Caco-2 (cell line): ENCODE results near the gene IFIH1. TPM values are rescaled to one million over a fixed set of nuclear protein-coding genes. Genes with fewer than 3 reads are reported as not detected.

Experiments used
- BruUV-seq: library from RNA; stranded (reverse); fragments of 400-500 nt; replicated peaks from 2 replicates; lab custom pipeline; 2021; lab: Mats Ljungman, UMichigan
- CTCF ChIA-PET: fragments of 300-600 bp; sonication (Branson Sonifier 250); formaldehyde crosslinking; loops from one replicate; lab custom pipeline; 2022; ENCODE audit warnings: antibody characterized with exemption; lab: Charles Lee
- POLR2A ChIA-PET: fragments of 300-600 bp; sonication (Branson Sonifier 250); formaldehyde crosslinking; loops from one replicate; lab custom pipeline; 2022; ENCODE audit warnings: antibody characterized with exemption; lab: Charles Lee
- DNase-seq, 2 experiments: peaks; one replicate each; pipeline versions ENCODE4 v3.0.0 to v3.0.0-alpha.2; 2020 to 2022
- H3K27me3 ChIP-seq: replicated peaks from 2 replicates; pipeline ENCODE4 v1.6.0; 2011; ENCODE audit warnings: low read length; ENCODE audit not compliant: control insufficient read depth, insufficient read depth
- H3K36me3 ChIP-seq: 2 replicates; pipeline ENCODE4 v1.5.1; 2011; ENCODE audit warnings: low read length; ENCODE audit not compliant: control insufficient read depth, insufficient read depth
- H3K4me1 ChIP-seq: fragments of 250-450 bp; sonication (Bioruptor Pico); 2 replicates; pipeline ENCODE4 v1.5.1; 2020; ENCODE audit warnings: mild to moderate bottlenecking
- H3K4me3 ChIP-seq: 2 replicates; pipeline ENCODE4 v1.5.1; 2011; ENCODE audit warnings: low read depth, mild to moderate bottlenecking, control low read depth, low read length
- H3K9me3 ChIP-seq: fragments of 250-450 bp; sonication (Bioruptor Pico); 2 replicates; pipeline ENCODE4 v1.5.1; 2020; ENCODE audit warnings: mild to moderate bottlenecking, moderate library complexity
- H3K27ac Mint-ChIP-seq: one replicate; pipeline ENCODE4 v1.8.0; 2022; ENCODE audit warnings: mixed read lengths; ENCODE audit not compliant: unreplicated experiment
- H3K27me3 Mint-ChIP-seq: one replicate; pipeline ENCODE4 v1.8.0; 2022; ENCODE audit warnings: mixed read lengths; ENCODE audit not compliant: insufficient read depth, unreplicated experiment
- H3K36me3 Mint-ChIP-seq: one replicate; pipeline ENCODE4 v1.8.0; 2022; ENCODE audit warnings: mild to moderate bottlenecking, mixed read lengths; ENCODE audit not compliant: insufficient read depth, unreplicated experiment
- H3K4me1 Mint-ChIP-seq: one replicate; pipeline ENCODE4 v1.8.0; 2022; ENCODE audit warnings: low read depth, mixed read lengths; ENCODE audit not compliant: unreplicated experiment
- H3K4me3 Mint-ChIP-seq: one replicate; pipeline ENCODE4 v1.8.0; 2022; ENCODE audit warnings: mild to moderate bottlenecking, moderate library complexity, mixed read lengths; ENCODE audit not compliant: unreplicated experiment
- H3K9me3 Mint-ChIP-seq: one replicate; pipeline ENCODE4 v1.8.0; 2022; ENCODE audit warnings: mixed read lengths; ENCODE audit not compliant: unreplicated experiment
- intact Hi-C: fragments of 100-400 bp; cut with micrococcal nuclease; formaldehyde crosslinking; loops from one replicate; pipeline ENCODE4 v1.10.0; 2022; ENCODE audit not compliant: unreplicated experiment
- total RNA-seq: library from RNA; stranded (reverse); gene quantifications from 2 replicates; pipeline ENCODE4 v1.2.3, GENCODE V29; 2022
- TF ChIP-seq, protein P1 (sequence below), 2 experiments: fragments of 200-600 bp in 1 of 2; IDR thresholded peaks; 1 replicate in 1 of 2; 2 replicates in 1 of 2; pipeline versions ENCODE4 v1.5.1 to v1.8.0; 2011 to 2022; ENCODE audit warnings: antibody characterized with exemption in 1 of 2, control low read depth in 1 of 2, inconsistent platforms in 1 of 2, low read depth in 1 of 2, low read length in 1 of 2, mild to moderate bottlenecking in 1 of 2, moderate library complexity in 1 of 2; ENCODE audit not compliant: insufficient read depth in 1 of 2, severe bottlenecking in 1 of 2, unreplicated experiment in 1 of 2

IFIH1 gene
- total RNA-seq, 1 experiment from 2014 or later, result 3.4 TPM

- DNase-seq, result no peak
- no peak overlapping the region for H3K27ac Mint-ChIP-seq
- no TSS peak for BruUV-seq
- no peak overlapping the region for H3K4me3 Mint-ChIP-seq
- H3K4me3 ChIP-seq, result no peak overlapping the region
- CTCF ChIA-PET, result no interaction called here
- intact Hi-C loops, result no loop called here
- no peaks in the 10 kb centered on the region for H3K9me3 ChIP-seq
- TF ChIP-seq, protein P1, sequence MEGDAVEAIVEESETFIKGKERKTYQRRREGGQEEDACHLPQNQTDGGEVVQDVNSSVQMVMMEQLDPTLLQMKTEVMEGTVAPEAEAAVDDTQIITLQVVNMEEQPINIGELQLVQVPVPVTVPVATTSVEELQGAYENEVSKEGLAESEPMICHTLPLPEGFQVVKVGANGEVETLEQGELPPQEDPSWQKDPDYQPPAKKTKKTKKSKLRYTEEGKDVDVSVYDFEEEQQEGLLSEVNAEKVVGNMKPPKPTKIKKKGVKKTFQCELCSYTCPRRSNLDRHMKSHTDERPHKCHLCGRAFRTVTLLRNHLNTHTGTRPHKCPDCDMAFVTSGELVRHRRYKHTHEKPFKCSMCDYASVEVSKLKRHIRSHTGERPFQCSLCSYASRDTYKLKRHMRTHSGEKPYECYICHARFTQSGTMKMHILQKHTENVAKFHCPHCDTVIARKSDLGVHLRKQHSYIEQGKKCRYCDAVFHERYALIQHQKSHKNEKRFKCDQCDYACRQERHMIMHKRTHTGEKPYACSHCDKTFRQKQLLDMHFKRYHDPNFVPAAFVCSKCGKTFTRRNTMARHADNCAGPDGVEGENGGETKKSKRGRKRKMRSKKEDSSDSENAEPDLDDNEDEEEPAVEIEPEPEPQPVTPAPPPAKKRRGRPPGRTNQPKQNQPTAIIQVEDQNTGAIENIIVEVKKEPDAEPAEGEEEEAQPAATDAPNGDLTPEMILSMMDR (IDR thresholded peaks at IDR 0.05; ENCODE audit: insufficient read depth in 1 of 2, low read depth in 1 of 2, low read length in 1 of 2, severe bottlenecking in 1 of 2, unreplicated experiment in 1 of 2), result no peak
- H3K27me3 ChIP-seq, result no peaks in the 10 kb centered on the region
- no peaks in the 10 kb centered on the region for H3K27me3 Mint-ChIP-seq
- POLR2A ChIA-PET, result no interaction called here
- H3K36me3 Mint-ChIP-seq, result no peaks in the 10 kb centered on the region
- H3K4me1 Mint-ChIP-seq, result no peaks in the 10 kb centered on the region
- no peaks in the 10 kb centered on the region for H3K4me1 ChIP-seq
- H3K9me3 Mint-ChIP-seq, result no peaks in the 10 kb centered on the region
- no peaks in the 10 kb centered on the region for H3K36me3 ChIP-seq
Measured at GRCh38 chr2:162266460-162266760, 52.1 kb downstream of the IFIH1 start.

DNA sequence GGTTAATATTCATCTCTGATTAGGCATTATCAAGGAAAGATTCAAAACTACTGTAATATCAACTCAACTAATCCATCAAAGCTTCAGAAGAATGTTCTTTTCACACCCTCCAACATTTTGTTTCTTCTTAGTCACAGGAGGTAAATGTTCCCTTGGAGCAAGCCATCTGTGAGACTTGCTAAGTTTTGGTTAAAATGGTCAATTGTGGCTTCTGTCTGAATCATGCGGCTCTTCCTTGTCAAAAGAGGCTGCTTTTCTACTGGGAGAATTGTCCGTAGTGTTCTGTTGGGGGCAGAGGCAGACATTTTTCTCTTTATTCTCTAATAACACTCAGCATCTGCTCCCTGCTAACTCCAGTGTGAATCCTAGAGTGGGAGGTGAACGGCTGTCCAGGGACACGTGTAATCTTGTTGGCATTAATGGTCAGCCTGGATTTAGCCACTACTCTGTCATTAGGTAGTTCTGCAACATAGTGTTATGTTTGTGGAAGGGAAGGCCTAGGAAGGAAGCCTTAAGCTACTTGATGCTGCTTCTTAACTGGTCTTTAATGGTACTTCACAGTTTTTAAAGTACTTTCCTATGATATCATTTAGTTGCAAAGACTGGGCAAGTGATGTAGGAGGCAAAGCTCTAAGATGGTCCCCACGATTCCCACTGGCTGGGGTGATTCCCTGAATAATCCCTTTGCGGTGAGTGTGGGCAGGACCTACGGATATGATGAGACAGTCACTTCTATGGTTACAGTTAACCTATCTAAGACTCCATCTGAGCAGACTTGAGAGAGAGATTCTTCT lies 52.6 kb downstream of the IFIH1 start:
- Mint-ChIP-seq H3K4me1 (no peaks in the 10 kb centered on the region), H3K27ac (no peak overlapping the region), H3K36me3 (no peaks in the 10 kb centered on the region), H3K4me3 (no peak overlapping the region), H3K9me3 (no peaks in the 10 kb centered on the region), H3K27me3 (no peaks in the 10 kb centered on the region)
- POLR2A ChIA-PET, result no interaction called here
- CTCF ChIA-PET, result no interaction called here
- Histone ChIP-seq H3K4me3 (no peak overlapping the region), H3K4me1 (no peaks in the 10 kb centered on the region), H3K27me3 (no peaks in the 10 kb centered on the region), H3K9me3 (no peaks in the 10 kb centered on the region), H3K36me3 (no peaks in the 10 kb centered on the region)
- no peak for DNase-seq
- no TSS peak for BruUV-seq
- intact Hi-C loops, result no loop called here
- TF ChIP-seq, protein P1 (IDR thresholded peaks at IDR 0.05; ENCODE audit: insufficient read depth in 1 of 2, low read depth in 1 of 2, low read length in 1 of 2, severe bottlenecking in 1 of 2, unreplicated experiment in 1 of 2), result no peak

DNA sequence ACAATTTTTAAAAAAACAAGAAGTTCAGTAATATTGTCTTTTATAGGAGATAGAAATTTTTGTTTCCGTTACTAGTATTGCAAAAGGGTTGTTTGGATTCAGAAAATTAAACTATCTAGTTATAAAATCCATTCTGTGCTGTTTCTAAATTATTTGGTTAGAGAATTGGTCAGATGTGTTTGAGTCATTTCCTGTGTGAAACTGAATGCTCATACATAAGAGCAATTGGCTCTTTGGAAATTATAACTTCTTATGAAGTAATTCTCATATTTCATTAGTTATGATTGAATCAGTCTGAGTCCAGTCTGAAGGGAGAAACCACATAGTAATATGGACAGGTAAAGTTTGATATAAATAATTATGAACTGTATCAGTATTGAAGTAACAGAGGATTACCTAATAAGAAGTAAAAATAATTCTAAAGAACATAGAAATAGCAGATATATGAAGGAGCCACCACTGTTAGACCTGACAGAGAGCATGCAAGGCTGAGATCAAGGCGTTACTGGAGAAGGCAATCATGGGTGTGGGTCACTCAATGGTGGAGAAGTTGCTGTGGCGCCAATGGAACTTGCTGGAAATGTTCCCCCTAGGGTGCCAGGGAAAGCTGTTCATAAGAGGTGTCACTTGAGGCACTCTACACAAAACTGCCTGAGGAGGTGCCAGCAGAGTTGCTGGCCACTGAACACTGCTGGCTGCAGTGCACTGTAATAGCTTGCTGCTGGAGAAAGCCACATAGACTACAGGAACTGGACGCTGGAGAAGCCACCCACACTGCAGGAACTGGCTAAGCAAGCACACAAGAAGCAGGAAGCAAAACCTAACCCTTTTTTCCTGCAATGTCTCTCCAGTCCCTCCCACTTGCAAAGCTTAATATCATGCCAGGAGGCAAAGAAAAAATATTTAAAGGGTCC lies 57.2 kb downstream of the IFIH1 start:
- Mint-ChIP-seq H3K36me3 (no peaks in the 10 kb centered on the region), H3K4me3 (no peak overlapping the region), H3K27me3 (no peaks in the 10 kb centered on the region), H3K4me1 (no peaks in the 10 kb centered on the region), H3K27ac (no peak overlapping the region), H3K9me3 (no peaks in the 10 kb centered on the region)
- H3K4me1 ChIP-seq, result no peaks in the 10 kb centered on the region
- no peaks in the 10 kb centered on the region for H3K27me3 ChIP-seq
- no peaks in the 10 kb centered on the region for H3K9me3 ChIP-seq
- CTCF ChIA-PET, result no interaction called here
- no peak for DNase-seq
- POLR2A ChIA-PET, result no interaction called here
- intact Hi-C loops, result no loop called here
- H3K4me3 ChIP-seq, result no peak overlapping the region
- TF ChIP-seq, protein P1 (IDR thresholded peaks at IDR 0.05; ENCODE audit: insufficient read depth in 1 of 2, low read depth in 1 of 2, low read length in 1 of 2, severe bottlenecking in 1 of 2, unreplicated experiment in 1 of 2), result no peak
- H3K36me3 ChIP-seq, result no peaks in the 10 kb centered on the region
- BruUV-seq, result no TSS peak
